Stimulated activated CD4-positive, alpha-beta T cell treated with anti-CD3 and anti-CD28 coated beads, Interleukin-1b, Interleukin-23, amount 100 ng/mL, for 1 hour (primary cell): ENCODE results near the gene ARHGEF17.

Experiments used
- DNase-seq, 2 donors: peaks; one replicate each; pipeline ENCODE4 v3.0.0-alpha.2; 2020; ENCODE audit warnings: low read depth in 2 of 2

The ARHGEF17 gene

GRCh38 chr11:73353422-73353821 is 45.3 kb downstream of the ARHGEF17 start:
- no peak for DNase-seq

DNA sequence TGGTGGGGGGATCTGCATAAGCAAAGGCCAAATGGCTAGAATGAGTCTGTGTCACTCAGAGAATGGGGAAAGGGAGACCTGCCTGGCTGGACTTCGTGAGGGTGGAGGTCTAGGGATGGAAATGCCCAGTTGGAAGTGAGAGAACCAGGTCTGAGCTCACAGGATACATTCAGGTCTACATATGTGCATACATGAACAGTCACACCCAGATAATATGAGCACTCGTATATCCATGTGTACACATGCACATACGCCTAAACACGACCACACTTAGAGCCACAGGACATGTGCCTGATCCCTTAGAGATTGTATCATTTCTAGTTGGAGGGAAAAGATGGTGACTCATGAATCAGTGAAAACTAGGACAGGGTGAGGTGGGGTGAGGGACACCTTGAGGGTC is 47.0 kb downstream of the ARHGEF17 start:
- DNase-seq = no peak

DNA sequence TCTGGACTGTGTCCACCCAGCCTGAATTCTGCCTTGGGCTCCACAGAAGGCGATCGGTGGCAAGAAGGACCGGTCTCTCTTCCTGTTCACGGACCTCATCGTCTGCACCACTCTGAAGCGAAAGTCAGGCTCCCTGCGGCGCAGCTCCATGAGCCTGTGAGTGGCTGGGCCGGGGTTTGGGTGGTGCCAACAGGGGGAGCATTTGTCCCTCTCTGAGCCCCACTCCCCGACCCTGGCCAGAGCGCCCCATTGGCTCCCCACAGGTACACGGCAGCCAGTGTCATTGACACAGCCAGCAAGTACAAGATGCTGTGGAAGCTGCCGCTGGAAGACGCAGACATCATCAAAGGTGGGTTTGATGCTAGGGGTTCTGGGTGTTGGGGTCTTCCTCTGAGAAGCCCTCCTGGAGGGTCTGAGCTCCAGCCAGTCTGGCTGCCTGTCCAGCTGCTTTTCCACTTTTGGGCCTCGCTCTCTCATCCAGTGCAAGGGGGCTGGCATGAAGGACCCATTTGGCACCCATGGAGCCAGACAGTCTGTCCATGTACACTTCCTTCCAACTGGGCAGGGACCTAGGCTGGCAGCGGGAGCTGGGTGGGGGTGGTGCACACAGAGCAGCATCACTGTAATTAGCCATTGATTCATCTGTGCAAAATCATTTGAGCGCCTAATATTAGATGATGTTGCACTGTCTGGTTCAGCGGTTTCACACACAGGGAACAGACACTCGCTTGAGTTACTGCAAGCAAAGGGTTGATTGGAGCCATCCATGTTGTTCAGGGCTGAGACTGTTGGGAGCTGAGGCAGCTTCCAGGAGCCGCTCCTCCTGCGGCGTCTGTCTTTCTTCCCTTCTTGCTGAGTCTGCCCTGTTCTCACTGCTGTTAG is 49.1 kb downstream of the ARHGEF17 start:
- DNase-seq = no peak

DNA sequence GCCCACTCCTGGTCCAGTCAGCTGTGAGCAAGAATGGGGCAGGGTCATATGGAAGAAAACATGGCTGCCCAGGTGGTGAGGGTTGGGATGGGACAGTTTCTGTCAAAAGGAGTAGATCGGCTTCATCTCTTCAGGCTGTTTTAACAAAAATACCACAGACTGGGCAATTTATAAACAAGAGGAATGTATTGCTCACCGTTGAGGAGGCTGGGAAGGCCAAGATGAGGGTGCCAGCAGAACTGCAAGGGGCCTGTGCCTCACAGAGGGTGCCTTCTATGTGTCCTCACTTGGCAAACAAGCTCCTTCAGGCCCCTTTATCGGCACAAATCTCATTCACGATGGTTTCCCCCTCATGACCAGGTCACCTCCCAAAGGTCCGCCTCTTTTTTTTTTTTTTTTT is 50.0 kb downstream of the ARHGEF17 start:
- no peak for DNase-seq

DNA sequence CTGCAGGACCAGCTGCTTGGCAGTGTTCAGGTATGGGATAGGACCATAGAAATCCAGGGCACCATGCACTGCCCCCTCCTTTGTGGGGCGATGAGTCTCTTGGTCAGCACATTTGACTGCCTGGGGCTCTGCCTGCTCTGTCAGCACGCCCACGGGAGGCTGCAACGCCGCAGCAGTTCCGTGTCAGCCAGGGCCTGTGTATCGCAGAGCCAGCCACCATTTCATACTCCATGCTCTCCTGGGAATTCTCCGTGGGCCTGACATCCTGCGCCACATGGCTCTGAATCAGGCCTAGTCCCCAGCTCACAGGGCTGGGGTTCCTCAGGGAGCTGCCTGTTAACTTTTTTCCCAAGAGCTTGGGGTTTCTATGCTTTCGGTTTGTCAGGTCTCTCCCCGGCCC is 51.3 kb downstream of the ARHGEF17 start:
- no peak for DNase-seq

DNA sequence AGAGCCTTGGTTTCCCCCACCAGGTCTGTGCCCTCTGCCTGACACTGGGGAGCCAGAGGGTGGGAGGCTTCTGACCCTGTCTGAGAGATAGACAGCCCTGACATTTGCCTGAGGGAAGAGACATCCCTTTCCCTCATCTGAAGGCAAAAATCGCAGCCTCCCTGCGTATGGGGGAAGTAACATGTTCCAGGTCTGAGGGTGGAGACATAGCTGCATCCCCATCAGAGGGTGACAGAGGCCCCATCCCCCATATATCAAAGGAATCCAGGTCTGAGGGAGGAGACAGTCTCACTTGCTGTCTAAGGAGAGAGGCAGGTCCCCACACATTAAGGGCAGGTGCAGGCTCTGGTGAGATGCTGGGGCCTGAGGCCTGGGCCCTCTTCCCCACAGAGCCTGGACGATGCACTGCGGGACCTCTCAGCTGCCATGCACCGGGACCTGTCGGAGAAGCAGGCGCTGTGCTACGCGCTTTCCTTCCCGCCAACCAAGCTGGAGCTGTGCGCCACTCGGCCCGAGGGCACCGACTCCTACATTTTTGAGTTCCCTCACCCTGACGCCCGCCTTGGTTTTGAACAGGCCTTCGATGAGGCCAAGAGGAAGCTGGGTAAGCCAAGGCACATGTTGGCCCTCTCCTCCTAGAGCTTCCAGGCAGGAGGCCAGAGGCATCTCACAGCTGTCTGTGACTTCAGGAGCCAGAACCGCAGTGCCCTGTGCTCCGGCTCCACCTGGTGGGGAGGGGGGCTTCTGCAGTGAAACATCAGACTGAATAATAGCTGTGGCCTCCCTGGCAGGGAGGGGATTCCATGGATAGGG is 52.1 kb downstream of the ARHGEF17 start:
- no peak for DNase-seq

DNA sequence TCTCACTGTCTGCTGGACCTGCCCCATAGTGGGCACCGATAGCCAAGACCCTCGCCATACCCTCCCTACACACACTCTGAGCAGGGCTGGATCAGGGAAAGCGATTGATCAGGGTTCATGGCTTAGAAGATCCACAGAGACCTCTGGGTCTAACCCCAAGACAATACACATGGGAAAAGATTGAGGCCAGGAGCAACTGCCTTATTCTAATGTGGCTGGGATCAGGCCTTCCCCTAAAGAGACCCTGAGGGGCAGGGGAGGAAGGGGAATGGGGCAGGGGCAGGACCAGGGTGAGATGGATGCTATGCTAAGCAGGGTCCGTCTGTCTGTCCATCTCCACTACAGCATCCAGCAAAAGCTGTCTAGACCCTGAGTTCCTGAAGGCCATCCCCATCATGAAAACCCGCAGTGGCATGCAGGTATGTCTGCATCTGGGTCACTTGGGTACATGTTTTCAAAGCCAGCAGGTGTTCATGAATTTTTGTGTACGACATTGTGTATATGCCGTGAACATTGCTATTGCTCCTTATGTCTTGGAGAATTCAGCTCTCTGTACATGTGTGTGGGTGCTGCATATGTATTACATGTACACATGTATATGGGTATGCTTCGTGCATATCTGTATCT is 52.8 kb downstream of the ARHGEF17 start:
- DNase-seq = no peak

DNA sequence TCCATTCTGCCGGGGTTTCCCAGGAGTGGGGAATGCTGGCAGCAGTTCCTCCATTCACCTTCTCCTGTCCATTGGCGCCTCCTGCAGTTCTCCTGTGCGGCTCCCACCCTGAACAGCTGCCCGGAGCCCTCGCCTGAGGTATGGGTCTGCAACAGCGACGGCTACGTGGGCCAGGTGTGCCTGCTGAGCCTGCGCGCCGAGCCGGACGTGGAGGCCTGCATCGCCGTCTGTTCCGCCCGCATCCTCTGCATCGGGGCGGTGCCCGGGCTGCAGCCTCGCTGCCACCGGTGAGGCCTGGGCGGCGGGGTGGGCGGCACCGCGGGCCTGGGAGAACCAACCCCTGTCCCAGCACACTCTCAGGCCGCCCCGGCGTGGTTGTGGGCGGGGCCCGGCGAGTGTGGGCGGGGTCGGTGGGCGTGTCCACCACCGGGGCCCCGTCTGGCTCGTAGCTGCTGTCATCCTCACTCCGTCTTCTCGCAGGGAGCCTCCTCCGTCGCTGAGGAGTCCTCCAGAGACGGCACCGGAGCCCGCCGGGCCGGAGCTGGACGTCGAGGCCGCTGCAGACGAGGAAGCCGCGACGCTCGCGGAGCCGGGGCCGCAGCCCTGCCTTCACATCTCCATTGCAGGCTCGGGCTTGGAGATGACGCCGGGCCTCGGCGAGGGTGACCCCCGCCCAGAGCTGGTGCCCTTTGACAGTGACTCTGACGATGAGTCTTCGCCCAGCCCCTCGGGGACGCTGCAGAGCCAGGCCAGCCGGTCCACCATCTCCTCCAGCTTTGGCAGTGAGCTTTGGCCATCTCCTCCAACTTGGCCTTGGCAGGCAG is 54.1 kb downstream of the ARHGEF17 start:
- DNase-seq = no peak

GRCh38 chr11:73363147-73363546 is 55.1 kb downstream of the ARHGEF17 start:
- no peak for DNase-seq

DNA sequence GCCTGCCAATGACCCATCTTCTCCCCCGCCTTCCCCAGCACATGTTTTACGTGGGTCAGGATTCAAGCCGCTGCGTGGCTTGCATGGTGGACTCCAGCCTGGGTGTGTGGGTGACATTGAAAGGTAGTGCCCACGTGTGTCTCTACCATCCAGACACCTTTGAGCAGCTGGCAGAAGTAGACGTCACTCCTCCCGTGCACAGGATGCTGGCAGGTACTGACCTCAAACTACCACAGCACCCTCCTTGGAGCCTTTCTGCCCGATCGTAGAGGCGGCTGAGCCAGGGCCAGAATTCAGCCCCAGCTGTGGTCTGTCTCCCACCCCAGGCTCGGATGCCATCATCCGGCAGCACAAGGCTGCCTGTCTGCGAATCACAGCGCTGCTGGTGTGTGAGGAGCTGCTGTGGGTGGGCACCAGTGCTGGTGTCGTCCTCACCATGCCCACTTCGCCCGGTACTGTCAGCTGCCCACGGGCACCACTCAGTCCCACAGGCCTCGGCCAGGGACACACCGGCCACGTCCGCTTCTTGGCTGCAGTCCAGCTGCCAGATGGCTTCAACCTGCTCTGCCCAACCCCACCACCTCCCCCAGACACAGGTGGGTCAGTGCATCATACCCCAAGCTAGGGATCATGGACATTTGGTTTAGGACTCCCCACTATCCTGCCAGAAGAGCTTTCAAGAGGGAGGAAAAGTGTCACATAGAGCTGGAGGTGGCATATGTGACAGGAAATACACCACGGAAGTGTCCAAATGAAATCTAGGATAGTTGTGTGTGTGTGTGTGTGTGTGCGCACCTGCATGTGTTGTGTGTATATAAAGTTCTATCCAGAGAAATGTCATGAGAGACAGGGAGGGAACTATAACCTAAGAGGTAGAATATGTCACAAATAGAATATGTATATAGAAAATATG is 57.5 kb downstream of the ARHGEF17 start:
- DNase-seq = no peak

- no peak for DNase-seq
Observed at GRCh38 chr11:73366265-73366610, 58.2 kb downstream of the ARHGEF17 start.

- DNase-seq = no peak
Observed at GRCh38 chr11:73366953-73367352, 58.9 kb downstream of the ARHGEF17 start.

DNA sequence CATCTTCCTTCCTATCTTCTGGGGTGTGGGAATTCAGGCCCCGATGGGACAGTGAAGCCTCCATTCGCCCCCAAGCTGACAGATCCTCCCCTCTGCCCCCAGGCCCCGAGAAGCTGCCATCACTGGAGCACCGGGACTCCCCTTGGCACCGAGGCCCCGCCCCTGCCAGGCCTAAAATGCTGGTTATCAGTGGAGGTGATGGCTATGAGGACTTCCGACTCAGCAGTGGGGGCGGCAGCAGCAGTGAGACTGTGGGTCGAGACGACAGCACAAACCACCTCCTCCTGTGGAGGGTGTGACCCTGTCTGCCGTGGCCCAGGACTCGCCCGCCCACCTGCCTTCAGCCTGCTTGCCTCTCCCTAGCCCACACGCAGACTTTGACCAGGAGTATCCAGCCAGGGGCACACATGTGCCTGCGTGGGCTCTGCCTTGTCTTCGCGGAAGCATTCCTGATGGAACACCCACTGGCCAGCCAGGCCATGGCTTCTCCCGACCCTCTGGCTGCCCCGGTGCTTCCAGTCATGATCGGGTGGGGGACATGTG is 59.5 kb downstream of the ARHGEF17 start:
- no peak for DNase-seq

GRCh38 chr11:73372375-73372993 is 64.4 kb downstream of the ARHGEF17 start:
- DNase-seq = no peak

GRCh38 chr11:73374151-73374550 is 66.1 kb downstream of the ARHGEF17 start:
- DNase-seq = no peak

DNA sequence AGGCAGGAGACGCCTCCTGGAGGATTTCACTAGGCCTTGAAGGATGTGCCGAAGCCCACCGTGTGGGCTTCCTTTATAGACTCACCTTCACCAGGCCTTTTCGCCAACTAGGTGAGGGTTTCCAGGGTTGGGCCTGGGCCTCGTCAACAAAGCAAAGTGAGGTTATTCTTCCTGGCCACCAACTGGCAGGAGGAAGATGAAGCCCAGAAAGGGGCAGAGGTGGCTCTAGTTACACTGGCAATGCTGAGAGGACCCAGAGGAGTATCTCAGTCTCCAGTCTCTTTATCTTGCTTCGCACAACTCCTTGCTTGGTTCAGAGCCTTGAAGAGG is 67.7 kb downstream of the ARHGEF17 start:
- no peak for DNase-seq

DNA sequence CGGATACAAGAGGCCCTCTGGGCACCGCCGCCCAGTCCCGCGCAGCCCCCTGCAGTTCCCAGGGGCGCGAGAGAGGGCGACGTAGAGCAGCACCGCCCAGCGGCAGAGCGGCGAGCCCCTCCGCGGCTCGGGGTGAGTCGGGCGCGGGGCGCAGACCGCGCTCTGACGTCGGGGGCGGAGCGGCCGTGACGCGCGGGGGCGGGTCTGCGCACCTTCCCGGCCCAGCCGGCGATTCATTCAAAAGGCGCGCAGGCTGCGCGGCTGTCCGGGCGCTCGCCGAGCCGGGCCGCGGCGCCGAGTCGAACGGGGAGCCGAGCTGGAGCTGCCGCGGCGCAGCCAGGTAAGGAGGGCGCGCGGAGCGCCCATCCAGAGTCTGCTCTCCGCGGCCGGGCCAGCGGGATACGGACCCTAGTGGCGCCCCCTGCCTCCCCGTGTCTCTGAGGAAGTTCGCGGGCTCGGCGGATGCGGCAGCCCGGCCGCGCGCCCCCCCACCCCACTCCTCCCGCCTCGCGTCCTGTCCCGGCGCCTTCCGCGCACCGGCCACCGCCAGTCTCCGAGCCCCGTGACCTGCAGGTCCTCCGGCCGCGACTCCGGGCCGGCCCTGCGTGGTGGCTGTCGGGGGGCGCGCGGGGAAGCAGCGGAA is 68.2 kb downstream of the ARHGEF17 start, which contains the start of gene RELT:
TSS of gene RELT (plus strand) at position 240 of the 643 bp plus-strand sequence. CDS start 12,738 bp downstream, outside the sequence.
- peak; percentile 85 to 96 for DNase-seq

- DNase-seq = peak; percentile 11 to 30
Observed at GRCh38 chr11:73376803-73377629, 68.9 kb downstream of the ARHGEF17 start.
